SW 1271 (cell line): ENCODE data around the gene SEMA3A.

Experiments used
- DNase-seq, 2 experiments: peaks; one replicate each; lab custom pipeline; 2025; lab: John Stamatoyannopoulos, UW

SEMA3A gene

DNA sequence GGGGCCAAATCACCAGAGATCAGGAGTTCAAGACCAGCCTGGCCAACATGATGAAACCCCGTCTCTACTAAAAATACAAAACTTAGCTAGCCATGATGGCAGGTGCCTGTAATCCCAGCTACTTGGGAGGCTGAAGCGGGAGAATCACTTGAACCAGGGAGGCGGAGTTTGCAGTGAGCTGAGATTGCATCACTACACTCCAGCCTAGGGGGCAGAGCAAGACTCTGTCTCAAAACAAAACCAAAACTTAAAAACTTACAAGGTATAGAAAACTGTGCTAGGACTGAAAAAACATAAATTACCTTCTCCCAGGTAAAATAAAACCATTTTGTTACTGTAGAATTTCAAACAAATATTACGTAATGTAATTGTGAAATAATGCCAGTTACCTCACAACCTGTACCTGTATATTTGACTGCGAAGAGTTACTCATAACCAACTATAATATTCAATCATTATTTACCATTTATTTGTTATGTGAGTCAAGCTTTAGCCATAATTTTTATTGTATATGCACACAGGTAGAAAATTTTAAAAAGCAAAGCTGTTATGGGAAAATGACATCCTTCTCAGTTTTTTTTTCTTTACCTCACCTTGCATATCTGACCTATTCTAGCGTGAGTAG is 180.9 kb downstream of the SEMA3A start:
- no peak for DNase-seq

- DNase-seq: no peak
Observed at GRCh38 chr7:84009782-84010181, 184.8 kb downstream of the SEMA3A start.

DNA sequence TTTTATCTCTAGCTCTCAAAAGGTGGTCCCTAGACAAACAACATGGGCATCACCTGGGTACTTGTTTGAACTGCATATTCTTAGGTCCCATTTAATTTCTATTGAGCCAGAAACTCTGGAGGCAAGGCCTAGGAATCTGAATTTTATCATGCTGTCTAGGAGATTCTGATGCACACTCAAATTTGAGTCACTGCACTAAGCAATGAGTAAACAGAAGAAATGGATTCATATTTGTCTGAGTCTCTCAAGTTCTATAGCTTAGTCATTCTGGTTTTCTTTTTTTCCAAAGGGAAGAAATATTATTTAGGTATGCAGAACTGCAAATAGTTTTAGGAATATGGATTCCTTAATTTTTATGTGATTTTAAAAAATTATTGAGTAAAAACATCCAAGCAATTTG is 185.5 kb downstream of the SEMA3A start:
- DNase-seq: no peak

GRCh38 chr7:84003191-84003590 is 191.4 kb downstream of the SEMA3A start:
- no peak for DNase-seq

DNA sequence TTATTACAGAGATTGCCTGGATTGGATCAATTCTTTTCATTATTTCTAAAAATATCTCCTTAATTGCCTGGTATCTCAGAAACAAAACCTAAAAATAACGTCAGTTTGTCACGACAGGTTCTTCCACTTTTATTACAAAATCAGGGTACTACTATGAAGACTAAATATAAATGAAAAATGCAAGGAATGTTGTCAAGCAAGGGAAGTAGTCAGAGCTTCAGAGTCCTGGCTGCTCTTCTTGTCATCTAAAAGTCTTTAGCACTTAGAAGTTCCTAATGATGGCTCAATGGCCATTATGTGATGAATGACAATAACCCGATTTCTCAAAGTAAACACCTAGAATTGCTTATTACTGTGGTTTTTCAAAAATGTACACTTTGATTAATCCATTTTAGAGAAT is 192.2 kb downstream of the SEMA3A start:
- no peak for DNase-seq

- no peak for DNase-seq
Observed at GRCh38 chr7:83996879-83997278, 197.7 kb downstream of the SEMA3A start.

- DNase-seq: no peak
Observed at GRCh38 chr7:83987764-83988163, 206.8 kb downstream of the SEMA3A start.

DNA sequence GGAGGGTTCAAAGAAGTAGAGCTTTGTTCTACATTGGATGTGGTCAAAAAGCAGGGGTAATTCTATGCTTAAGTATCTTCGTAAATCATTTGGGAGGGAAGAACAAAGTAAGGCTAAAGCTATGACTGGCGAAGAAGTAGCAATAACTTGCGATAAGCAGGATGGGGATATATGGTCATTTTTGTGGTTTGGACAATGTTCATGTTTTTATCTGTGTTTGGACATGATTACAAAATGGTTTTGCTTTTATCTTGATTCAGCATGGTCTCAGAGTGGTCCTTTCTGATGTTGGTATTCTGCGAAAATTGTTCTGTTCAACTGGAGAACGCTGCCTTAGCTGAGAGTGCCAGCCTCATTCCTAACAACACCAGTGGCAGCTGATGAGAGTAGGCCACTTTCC is 208.8 kb downstream of the SEMA3A start:
- DNase-seq: no peak

DNA sequence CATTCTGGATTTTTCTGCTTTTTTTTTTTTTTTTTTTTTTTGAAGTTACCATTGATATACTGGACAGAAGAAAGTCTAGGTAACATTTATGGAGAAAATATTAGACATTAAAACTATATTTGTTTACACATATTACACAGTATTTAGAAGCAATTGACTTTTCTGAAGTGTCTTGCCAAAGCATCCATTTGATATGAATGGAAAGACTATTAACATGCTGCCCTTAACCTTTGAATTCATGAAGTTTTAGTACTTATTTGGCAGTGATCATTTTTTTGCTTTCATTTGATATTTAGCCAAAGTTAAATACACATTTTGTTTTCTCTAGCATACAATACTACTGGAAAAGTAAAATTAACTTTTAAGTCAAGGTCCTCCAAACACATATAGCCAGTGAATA is 210.0 kb downstream of the SEMA3A start:
- DNase-seq: no peak

GRCh38 chr7:83984076-83984475 is 210.5 kb downstream of the SEMA3A start:
- DNase-seq: no peak

GRCh38 chr7:83983606-83984005 is 211.0 kb downstream of the SEMA3A start:
- DNase-seq: no peak

DNA sequence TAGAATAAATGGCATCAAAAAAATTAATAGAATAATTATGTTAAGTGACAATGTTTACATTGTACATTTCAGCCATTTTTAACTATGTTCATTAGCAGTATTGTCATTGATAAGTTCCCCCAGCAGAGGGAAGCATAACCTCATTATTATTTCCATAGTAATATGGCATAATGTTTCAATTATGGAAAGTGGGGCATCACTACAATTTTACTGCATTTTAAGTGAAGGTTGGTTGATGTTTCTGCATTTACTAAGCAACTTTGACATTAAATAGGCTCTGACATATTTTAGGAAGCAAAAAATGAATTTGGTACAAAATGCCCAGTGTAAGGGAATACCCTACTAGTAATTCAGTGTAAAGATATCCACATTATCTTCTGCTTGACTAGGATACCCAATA is 218.3 kb downstream of the SEMA3A start:
- DNase-seq: peak in 1 of 2 experiments; percentile 42

DNA sequence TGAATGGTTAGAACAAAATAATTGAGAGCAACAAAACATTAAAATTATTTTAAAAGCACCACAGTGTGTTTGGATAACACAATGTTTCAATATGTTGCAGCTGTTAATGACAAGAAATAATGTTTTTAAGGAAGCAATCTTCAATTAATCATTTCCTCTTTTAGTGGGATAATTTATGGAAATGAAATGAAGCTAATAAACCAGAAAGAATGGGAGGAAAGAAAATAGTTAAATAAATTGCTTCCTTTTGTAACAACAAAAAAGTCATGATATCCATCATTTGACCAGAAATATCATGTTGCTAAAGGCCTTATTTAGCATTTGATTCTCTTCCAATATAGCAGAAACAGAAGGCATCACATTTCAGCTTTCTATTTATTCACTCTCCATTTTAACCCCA is 224.5 kb downstream of the SEMA3A start:
- DNase-seq: no peak

- DNase-seq: no peak
Observed at GRCh38 chr7:83964318-83964717, 230.3 kb downstream of the SEMA3A start.

DNA sequence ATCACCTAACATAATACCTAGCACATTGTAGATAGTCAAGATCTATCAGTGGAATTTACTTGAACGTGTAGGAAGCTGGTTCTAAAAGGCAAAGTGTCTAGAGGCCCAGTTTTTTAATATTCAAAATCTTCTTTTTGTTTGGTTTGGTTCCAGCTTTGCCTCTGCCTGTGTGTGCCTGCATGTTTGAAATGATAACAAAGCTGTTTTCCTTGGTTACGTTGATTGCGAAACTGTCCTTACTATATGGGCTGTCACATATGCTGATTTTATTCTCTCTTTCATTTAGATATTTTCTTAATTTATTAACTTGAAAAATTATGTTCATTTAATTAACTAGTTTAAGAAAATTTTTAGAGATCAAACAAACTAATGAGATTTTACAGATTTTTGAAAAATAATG is 237.3 kb downstream of the SEMA3A start:
- DNase-seq: no peak

GRCh38 chr7:83956104-83956503 is 238.5 kb downstream of the SEMA3A start:
- DNase-seq: no peak

DNA sequence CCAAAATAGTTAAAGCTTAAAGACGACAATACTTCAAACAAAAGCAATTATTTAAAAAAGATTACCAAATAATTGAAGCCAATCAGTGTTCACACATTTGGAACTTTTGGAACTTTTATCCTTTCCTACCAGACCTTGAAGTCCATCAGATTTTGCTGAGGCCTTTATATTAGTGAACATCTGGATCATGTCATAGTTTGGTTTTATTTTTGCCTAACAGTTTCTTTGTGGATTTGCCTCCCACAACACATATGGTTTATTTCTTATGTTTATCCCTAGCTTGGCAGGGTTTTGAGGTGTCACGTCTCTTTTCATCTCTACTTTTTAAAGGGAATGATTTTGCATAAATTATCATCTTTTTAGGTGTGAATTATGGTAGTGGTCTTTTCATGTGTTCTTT is 242.4 kb downstream of the SEMA3A start:
- no peak for DNase-seq

DNA sequence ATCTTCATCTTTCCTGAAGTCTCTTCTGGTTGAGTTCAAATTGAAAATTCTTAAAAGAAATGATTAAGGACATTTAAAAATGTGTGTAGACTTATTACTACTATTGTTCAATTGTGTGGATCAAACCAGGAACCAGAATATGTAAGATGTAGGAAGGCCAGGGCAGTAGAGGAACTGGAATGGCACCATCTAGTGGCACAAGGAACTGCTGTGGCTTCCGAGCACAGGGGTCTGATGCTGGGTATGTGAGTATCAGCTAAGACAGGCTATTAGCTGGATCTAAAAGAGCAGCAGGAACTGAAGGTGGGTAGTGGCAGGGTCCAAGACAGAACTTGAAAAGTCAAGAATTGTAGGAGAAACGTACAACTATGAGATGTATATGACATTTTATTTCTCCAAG is 247.3 kb downstream of the SEMA3A start:
- peak in 1 of 2 experiments; percentile 27 for DNase-seq

DNA sequence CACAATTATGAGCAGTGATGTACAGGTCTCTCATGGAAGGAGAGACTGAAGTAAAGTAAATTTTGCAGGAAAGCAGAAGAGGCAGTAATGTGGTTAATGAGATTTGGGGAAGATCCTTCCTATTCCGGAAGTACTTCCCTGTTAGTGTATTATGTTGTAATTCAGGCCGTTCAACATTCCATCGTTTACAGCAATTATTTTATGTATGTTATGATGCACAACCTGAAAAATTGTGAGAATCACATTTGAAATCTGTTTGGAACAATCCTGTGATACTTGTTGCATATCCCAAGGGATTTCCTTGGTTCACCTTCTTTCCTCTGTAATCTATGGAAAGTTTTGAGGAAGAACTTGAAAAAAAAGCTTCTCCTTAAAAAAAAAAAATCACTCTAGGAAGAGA is 247.8 kb downstream of the SEMA3A start:
- no peak for DNase-seq

DNA sequence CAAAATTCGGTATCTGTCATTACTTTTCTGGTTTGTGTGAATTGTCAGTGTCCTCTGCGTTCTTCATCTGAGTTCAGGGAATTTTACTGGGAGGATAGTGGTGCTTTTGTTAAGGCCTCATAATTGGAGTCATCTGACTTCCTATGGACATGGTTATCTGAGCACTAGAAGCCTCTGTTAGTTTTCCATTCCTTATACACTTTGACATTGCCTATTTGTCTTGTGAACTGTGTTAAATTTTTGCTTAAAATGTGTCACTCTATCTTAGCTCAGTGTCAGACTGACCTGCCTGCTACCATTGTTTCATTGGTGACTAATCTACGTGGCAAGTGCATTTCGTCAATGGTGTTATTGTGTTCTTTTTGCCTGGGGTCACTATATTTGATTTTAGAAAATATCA is 253.3 kb downstream of the SEMA3A start:
- DNase-seq: no peak

DNA sequence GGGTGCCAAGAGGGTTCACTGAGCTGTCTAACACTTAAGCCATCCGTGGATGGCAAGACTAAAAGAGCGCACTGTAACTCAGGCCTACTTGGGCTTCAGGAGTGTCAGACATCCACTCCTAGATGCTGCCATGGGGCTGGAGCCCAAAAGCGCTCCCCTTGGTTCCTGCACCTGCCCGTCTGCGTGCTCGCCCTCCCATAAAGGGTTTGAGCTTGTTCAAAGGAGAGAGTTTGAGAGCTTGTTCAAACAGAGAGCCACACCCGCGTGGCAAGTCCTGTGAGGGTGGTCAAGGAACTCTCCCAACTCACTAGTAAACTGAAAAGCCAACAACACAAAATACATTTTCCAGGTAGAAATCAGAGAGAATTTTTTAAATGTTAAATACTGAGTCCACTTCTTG is 256.7 kb downstream of the SEMA3A start:
- DNase-seq: no peak

GRCh38 chr7:83936056-83936708 is 258.4 kb downstream of the SEMA3A start:
- DNase-seq: peak; percentile 7 to 73

DNA sequence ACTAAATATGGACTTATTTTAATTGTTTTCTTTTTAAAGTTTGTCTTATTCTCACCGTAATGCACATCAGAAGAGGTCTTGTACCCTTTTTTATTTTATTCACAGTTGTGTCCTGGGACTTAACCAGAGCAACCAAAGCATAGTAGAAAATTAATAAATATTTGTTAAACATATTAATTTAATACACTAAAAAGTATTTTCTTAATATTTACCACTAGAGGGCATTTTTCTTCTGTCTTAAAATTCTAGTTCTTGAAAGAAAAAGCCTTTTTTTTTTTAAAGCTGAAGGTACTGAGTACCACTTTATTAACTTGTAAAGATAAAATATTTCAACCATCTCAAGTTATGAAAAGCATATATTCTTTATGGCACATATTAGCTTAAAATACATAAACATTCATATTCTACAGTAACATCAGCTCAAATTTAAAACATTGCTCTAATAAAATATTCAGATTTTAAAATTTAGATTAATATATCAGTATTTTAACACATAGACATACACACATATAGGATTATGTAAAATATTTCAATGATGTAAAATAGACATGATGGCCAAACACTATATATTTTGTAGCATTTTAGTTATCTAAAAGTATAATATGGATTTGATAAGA is 260.4 kb downstream of the SEMA3A start:
- peak in 1 of 2 experiments; percentile 38 for DNase-seq

DNA sequence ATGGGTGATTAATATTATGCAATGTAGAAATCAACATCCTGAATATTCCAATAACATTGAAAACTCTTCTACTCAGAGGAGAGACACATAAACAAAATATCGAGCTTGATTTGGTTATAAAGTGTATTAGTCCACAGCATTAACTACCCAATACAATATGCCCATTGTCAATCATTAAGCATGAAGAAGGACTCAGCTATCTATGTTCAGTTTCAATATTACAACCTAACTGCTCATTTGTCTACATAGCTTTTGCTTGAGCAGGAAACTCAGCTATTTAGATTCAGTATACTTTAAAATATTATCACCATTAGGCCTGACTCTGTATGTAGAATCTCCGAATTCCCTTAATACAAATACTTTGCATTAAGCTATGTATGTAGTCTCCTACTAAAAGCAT is 262.6 kb downstream of the SEMA3A start:
- no peak for DNase-seq
